Caco-2 (cell line): ENCODE measurements around the gene RPS18. TPM values are rescaled to one million over a fixed set of nuclear protein-coding genes. Genes with fewer than 3 reads are reported as not detected.

Experiments
- BruUV-seq: library from RNA; stranded (reverse); fragments of 400-500 nt; replicated peaks from 2 replicates; lab custom pipeline; 2021; lab: Mats Ljungman, UMichigan
- CTCF ChIA-PET: fragments of 300-600 bp; sonication (Branson Sonifier 250); formaldehyde crosslinking; loops from one replicate; lab custom pipeline; 2022; ENCODE audit warnings: antibody characterized with exemption; lab: Charles Lee
- POLR2A ChIA-PET: fragments of 300-600 bp; sonication (Branson Sonifier 250); formaldehyde crosslinking; loops from one replicate; lab custom pipeline; 2022; ENCODE audit warnings: antibody characterized with exemption; lab: Charles Lee
- DNase-seq, 2 experiments: peaks; one replicate each; pipeline versions ENCODE4 v3.0.0 to v3.0.0-alpha.2; 2020 to 2022
- H3K27me3 ChIP-seq: replicated peaks from 2 replicates; pipeline ENCODE4 v1.6.0; 2011; ENCODE audit warnings: low read length; ENCODE audit not compliant: control insufficient read depth, insufficient read depth
- H3K36me3 ChIP-seq: 2 replicates; pipeline ENCODE4 v1.5.1; 2011; ENCODE audit warnings: low read length; ENCODE audit not compliant: control insufficient read depth, insufficient read depth
- H3K4me1 ChIP-seq: fragments of 250-450 bp; sonication (Bioruptor Pico); 2 replicates; pipeline ENCODE4 v1.5.1; 2020; ENCODE audit warnings: mild to moderate bottlenecking
- H3K4me3 ChIP-seq: 2 replicates; pipeline ENCODE4 v1.5.1; 2011; ENCODE audit warnings: low read depth, mild to moderate bottlenecking, control low read depth, low read length
- H3K9me3 ChIP-seq: fragments of 250-450 bp; sonication (Bioruptor Pico); 2 replicates; pipeline ENCODE4 v1.5.1; 2020; ENCODE audit warnings: mild to moderate bottlenecking, moderate library complexity
- H3K27ac Mint-ChIP-seq: one replicate; pipeline ENCODE4 v1.8.0; 2022; ENCODE audit warnings: mixed read lengths; ENCODE audit not compliant: unreplicated experiment
- H3K27me3 Mint-ChIP-seq: one replicate; pipeline ENCODE4 v1.8.0; 2022; ENCODE audit warnings: mixed read lengths; ENCODE audit not compliant: insufficient read depth, unreplicated experiment
- H3K36me3 Mint-ChIP-seq: one replicate; pipeline ENCODE4 v1.8.0; 2022; ENCODE audit warnings: mild to moderate bottlenecking, mixed read lengths; ENCODE audit not compliant: insufficient read depth, unreplicated experiment
- H3K4me1 Mint-ChIP-seq: one replicate; pipeline ENCODE4 v1.8.0; 2022; ENCODE audit warnings: low read depth, mixed read lengths; ENCODE audit not compliant: unreplicated experiment
- H3K4me3 Mint-ChIP-seq: one replicate; pipeline ENCODE4 v1.8.0; 2022; ENCODE audit warnings: mild to moderate bottlenecking, moderate library complexity, mixed read lengths; ENCODE audit not compliant: unreplicated experiment
- H3K9me3 Mint-ChIP-seq: one replicate; pipeline ENCODE4 v1.8.0; 2022; ENCODE audit warnings: mixed read lengths; ENCODE audit not compliant: unreplicated experiment
- intact Hi-C: fragments of 100-400 bp; cut with micrococcal nuclease; formaldehyde crosslinking; loops from one replicate; pipeline ENCODE4 v1.10.0; 2022; ENCODE audit not compliant: unreplicated experiment
- total RNA-seq: library from RNA; stranded (reverse); gene quantifications from 2 replicates; pipeline ENCODE4 v1.2.3, GENCODE V29; 2022
- TF ChIP-seq, protein P1 (sequence below), 2 experiments: fragments of 200-600 bp in 1 of 2; IDR thresholded peaks; 1 replicate in 1 of 2; 2 replicates in 1 of 2; pipeline versions ENCODE4 v1.5.1 to v1.8.0; 2011 to 2022; ENCODE audit warnings: antibody characterized with exemption in 1 of 2, control low read depth in 1 of 2, inconsistent platforms in 1 of 2, low read depth in 1 of 2, low read length in 1 of 2, mild to moderate bottlenecking in 1 of 2, moderate library complexity in 1 of 2; ENCODE audit not compliant: insufficient read depth in 1 of 2, severe bottlenecking in 1 of 2, unreplicated experiment in 1 of 2

The RPS18 gene
- total RNA-seq, 1 experiment from 2014 or later = 2,340 TPM

DNA sequence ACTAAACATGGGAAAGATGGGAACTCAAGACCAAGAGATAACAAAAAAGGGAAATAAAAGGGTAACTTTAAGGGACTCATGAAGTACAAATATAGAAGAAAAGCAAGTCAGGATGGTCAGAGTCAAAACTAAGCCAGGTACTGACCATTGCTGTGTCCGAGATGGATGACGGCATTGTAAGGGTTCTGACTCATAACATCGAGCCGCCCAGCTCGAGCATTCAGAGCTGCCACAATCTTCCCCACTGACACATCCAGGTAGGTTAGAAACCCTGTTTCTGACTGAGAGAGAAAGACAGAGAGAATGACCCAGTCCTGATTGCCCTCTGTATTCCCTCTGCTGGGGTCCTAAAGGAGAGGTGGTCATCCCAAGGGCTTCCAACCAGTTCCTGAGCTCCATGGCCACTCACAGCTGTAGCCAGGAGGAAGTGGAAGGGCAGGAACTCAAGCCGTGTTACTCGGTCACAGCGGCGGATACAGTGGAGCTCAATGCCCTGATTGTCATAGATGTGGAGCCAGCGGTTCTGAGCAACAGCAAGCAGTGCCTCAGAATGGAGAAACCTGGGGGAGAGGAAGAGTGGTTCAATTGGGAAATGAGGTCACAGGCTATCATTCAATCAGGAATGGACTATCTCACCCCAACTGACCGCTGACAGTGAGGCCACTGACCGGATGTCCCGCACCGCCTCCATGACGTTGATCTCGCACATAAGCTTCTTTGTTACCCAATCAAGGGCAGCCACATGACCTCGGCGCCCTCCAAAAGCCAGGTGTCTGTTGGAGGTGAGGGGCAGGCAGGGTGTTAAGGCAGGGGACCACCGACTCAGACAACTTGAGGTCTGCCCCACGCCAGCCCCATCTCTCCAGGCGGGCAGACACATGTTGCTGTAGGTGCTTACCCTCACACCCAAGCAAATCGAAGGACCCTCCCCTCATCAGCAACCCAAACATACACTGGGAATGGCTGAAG lies 15.4 kb downstream of the RPS18 start:
- Mint-ChIP-seq H3K4me1 (peaks cover 13% of the 10 kb centered on the region), H3K4me3 (peak overlapping the region; percentile 87), H3K27me3 (no peaks in the 10 kb centered on the region), H3K27ac (peak overlapping the region; percentile 19), H3K36me3 (peaks cover 62% of the 10 kb centered on the region), H3K9me3 (no peaks in the 10 kb centered on the region)
- Histone ChIP-seq H3K27me3 (no peaks in the 10 kb centered on the region), H3K4me1 (peaks cover 7% of the 10 kb centered on the region; the same call in 1 of the 2 replicates), H3K9me3 (no peaks in the 10 kb centered on the region), H3K36me3 (0 out of 2 replicates have a peak, but pooled peaks cover 1% of the 10 kb centered on the region), H3K4me3 (no peak overlapping the region)
- intact Hi-C loops = no loop called here
- POLR2A ChIA-PET = no interaction called here
- BruUV-seq = no TSS peak
- DNase-seq = no peak
- TF ChIP-seq, protein P1, sequence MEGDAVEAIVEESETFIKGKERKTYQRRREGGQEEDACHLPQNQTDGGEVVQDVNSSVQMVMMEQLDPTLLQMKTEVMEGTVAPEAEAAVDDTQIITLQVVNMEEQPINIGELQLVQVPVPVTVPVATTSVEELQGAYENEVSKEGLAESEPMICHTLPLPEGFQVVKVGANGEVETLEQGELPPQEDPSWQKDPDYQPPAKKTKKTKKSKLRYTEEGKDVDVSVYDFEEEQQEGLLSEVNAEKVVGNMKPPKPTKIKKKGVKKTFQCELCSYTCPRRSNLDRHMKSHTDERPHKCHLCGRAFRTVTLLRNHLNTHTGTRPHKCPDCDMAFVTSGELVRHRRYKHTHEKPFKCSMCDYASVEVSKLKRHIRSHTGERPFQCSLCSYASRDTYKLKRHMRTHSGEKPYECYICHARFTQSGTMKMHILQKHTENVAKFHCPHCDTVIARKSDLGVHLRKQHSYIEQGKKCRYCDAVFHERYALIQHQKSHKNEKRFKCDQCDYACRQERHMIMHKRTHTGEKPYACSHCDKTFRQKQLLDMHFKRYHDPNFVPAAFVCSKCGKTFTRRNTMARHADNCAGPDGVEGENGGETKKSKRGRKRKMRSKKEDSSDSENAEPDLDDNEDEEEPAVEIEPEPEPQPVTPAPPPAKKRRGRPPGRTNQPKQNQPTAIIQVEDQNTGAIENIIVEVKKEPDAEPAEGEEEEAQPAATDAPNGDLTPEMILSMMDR (IDR thresholded peaks at IDR 0.05; ENCODE audit: insufficient read depth in 1 of 2, low read depth in 1 of 2, low read length in 1 of 2, severe bottlenecking in 1 of 2, unreplicated experiment in 1 of 2) = no peak
- CTCF ChIA-PET = no interaction called here

DNA sequence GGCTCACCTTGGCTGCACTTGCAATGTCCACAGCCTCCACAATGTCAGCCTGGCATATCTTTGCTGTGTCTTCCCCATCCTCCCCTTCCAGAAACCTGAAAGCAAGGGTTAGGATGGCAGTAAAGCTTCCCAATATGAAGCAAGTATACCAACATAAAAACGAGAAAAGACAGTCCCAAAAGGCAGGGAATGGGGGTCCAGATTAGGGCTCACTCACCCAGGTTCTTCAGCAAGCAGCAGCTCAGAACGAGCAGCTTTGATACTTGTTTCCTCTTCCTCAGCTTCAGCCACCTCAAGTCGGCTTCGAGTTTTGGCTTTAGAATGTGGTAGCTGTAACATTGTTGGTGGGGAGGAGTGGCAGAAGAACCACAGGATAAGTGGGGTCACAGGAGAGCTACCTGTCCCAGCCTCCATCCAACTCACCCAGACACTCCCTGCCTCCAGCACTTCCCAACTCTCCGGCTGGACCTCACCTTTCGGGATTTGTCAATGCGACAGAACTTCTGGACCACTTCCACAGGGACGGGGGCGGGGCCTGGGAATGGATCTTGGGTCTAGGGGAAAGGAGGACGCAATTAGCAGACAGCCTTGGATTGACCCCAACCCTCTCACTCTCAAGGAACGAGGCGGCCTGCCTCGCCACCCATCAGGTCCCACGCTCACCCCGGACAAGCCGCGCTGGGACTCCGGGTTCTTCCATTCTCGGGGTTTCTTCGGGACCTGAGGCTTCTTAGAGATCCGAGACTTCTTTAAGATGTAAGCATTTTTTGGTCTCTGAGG lies 16.5 kb downstream of the RPS18 start:
- DNase-seq = no peak
- Histone ChIP-seq H3K9me3 (no peaks in the 10 kb centered on the region), H3K36me3 (0 out of 2 replicates have a peak, but pooled peaks cover 2% of the 10 kb centered on the region), H3K27me3 (no peaks in the 10 kb centered on the region), H3K4me3 (peak overlapping the region; percentile 65), H3K4me1 (peaks cover 7% of the 10 kb centered on the region; the same call in 1 of the 2 replicates)
- Mint-ChIP-seq H3K27ac (peak overlapping the region; percentile 94), H3K27me3 (no peaks in the 10 kb centered on the region), H3K4me3 (peak overlapping the region; percentile 87), H3K9me3 (no peaks in the 10 kb centered on the region), H3K4me1 (peaks cover 13% of the 10 kb centered on the region), H3K36me3 (peaks cover 73% of the 10 kb centered on the region)
- TSS peak; percentile 56 for BruUV-seq
- ChIA-PET CTCF (interaction anchor here (0.7 to 2.2 kb wide), 5 partner anchors 9 to 130 kb away, joined by 3 to 9 read pairs (median 4); partner anchors contain the start of genes B3GALT4, CUTA and RGL2), POLR2A (interaction anchor here (0.8 to 2.5 kb wide), 7 partner anchors 10 to 317 kb away, joined by 3 to 22 read pairs (median 9); partner anchors contain the start of genes B3GALT4, HSD17B8, RGL2 and RPS18)
- intact Hi-C loops = no loop called here
- TF ChIP-seq, protein P1 (IDR thresholded peaks at IDR 0.05; ENCODE audit: insufficient read depth in 1 of 2, low read depth in 1 of 2, low read length in 1 of 2, severe bottlenecking in 1 of 2, unreplicated experiment in 1 of 2) = no peak
